ENCODE data around the gene POGLUT2.

Gene POGLUT2

GRCh38 chr13:102798581-102799425, at the start of gene POGLUT2, which contains the start of gene BIVM:
Gene POGLUT2, minus strand, starts transcription at chr13:102798976. Its CDS starts 306 bp downstream, at chr13:102798670.
Gene BIVM, plus strand, starts transcription at chr13:102799119. Its CDS starts 8,149 bp downstream, at chr13:102807268.
- DNase-seq = peak; percentile 96

GRCh38 chr13:102847272-102848234, 48.8 kb upstream of the POGLUT2 start:
- peak; percentile 34 for DNase-seq

- DNase-seq = peak; percentile 38
Measured at GRCh38 chr13:102846261-102847015, 47.7 kb upstream of the POGLUT2 start.

GRCh38 chr13:102845630-102846260, 47.0 kb upstream of the POGLUT2 start, which contains the start of gene ERCC5:
Gene ERCC5, plus strand, starts transcription at chr13:102846032. Its CDS starts 235 bp downstream, at chr13:102846267.
- DNase-seq = peak; percentile 95

- no peak for DNase-seq
Measured at GRCh38 chr13:102845289-102845629, 46.5 kb upstream of the POGLUT2 start.

GRCh38 chr13:102839462-102839861, 40.7 kb upstream of the POGLUT2 start:
- DNase-seq = no peak

GRCh38 chr13:102838982-102839381, 40.2 kb upstream of the POGLUT2 start:
- DNase-seq = no peak

GRCh38 chr13:102838273-102838672, 39.5 kb upstream of the POGLUT2 start:
- DNase-seq = no peak

GRCh38 chr13:102836471-102836870, 37.7 kb upstream of the POGLUT2 start:
- DNase-seq = no peak

GRCh38 chr13:102830646-102831045, 31.9 kb upstream of the POGLUT2 start:
- no peak for DNase-seq

- no peak for DNase-seq
Measured at GRCh38 chr13:102825921-102826706, 27.3 kb upstream of the POGLUT2 start.

GRCh38 chr13:102825400-102825799, 26.6 kb upstream of the POGLUT2 start:
- DNase-seq = no peak

GRCh38 chr13:102817907-102818306, 19.1 kb upstream of the POGLUT2 start:
- no peak for DNase-seq

- no peak for DNase-seq
Measured at GRCh38 chr13:102817241-102817640, 18.5 kb upstream of the POGLUT2 start.

GRCh38 chr13:102816708-102817107, 17.9 kb upstream of the POGLUT2 start:
- no peak for DNase-seq

- DNase-seq = no peak
Measured at GRCh38 chr13:102815788-102816187, 17.0 kb upstream of the POGLUT2 start.

- no peak for DNase-seq
Measured at GRCh38 chr13:102814793-102815192, 16.0 kb upstream of the POGLUT2 start.

- DNase-seq = no peak
Measured at GRCh38 chr13:102814025-102814607, 15.3 kb upstream of the POGLUT2 start.

GRCh38 chr13:102812611-102813287, 14.0 kb upstream of the POGLUT2 start:
- DNase-seq = no peak

GRCh38 chr13:102807699-102808098, 8.9 kb upstream of the POGLUT2 start:
- no peak for DNase-seq

Measured in NCI-H1694 (cell line).